ENCODE results near the gene STAT3. TPM values are rescaled to one million over a fixed set of nuclear protein-coding genes. Genes with fewer than 3 reads are reported as not detected.

STAT3 gene
- total RNA-seq, 3 donors from 2014 or later (not counting 1 experiment from before 2014, with no cell fraction given) = 190 to 246 (median 206) TPM

DNA sequence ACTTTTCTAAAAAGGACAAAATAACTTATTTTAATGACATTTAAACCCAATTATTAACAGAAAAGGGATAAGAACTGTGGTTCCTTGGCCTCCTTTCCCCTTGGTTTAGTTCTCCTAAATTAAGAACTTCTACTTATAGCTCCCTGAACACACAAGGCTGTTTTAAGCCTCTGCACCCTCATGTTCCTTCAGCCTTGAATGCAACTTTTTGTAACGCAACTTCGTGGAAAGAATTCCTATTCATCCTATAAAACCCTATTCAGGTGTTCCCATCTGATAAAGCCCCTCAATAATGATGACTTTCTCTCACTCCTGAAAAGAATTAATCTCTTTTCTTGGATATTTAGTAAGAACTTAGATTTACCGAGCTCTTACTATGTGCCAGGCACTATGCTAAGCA lies 6.3 kb downstream of the STAT3 start:
- TF ChIP-seq CTCF (IDR thresholded peaks at IDR 0.05) = no peak
- Histone ChIP-seq H3K9me3 (ENCODE audit: control insufficient read depth, insufficient read depth, low read length) (no peaks in the 10 kb centered on the region), H3K27me3 (ENCODE audit: control insufficient read depth, insufficient read depth, low read length) (no peaks in the 10 kb centered on the region), H3K4me1 (ENCODE audit: control insufficient read depth, insufficient read depth, low read length) (peaks cover 24% of the 10 kb centered on the region), H3K4me3 (ENCODE audit: low read length) (no peak overlapping the region), H3K36me3 (ENCODE audit: control insufficient read depth, insufficient read depth, low read length) (peaks cover 2% of the 10 kb centered on the region), H3K27ac (ENCODE audit: low read length) (no peak overlapping the region)
- WGBS (ENCODE audit: insufficient coverage) = 83% methylated on average over 3 of the region's 3 CpGs
- intact Hi-C loops (cut with micrococcal nuclease) = no loop called here
- Mint-ChIP-seq H3K27ac (peak overlapping the region; percentile 21 to 25), H3K9me3 (no peaks in the 10 kb centered on the region), H3K36me3 (no peaks in the 10 kb centered on the region), H3K4me1 (peaks cover 54 to 57% of the 10 kb centered on the region in 2 donors), H3K4me3 (no peak overlapping the region), H3K27me3 (ENCODE audit: low read depth in 2 of 2) (no peaks in the 10 kb centered on the region)
- ATAC-seq (no peak), DNase-seq (no peak)

GRCh38 chr17:42380935-42381334 lies 7.3 kb downstream of the STAT3 start:
- intact Hi-C loops (cut with micrococcal nuclease) = no loop called here
- no peak overlapping the region for H3K27ac ChIP-seq (ENCODE audit: low read length)
- TF ChIP-seq CTCF (IDR thresholded peaks at IDR 0.05) = no peak
- peaks cover 2% of the 10 kb centered on the region for H3K36me3 ChIP-seq (ENCODE audit: control insufficient read depth, insufficient read depth, low read length)
- Mint-ChIP-seq H3K4me1 (peaks cover 44 to 50% of the 10 kb centered on the region in 2 donors), H3K4me3 (no peak overlapping the region), H3K27ac (peak overlapping the region in 1 of 2 donors; percentile 42), H3K27me3 (ENCODE audit: low read depth in 2 of 2) (no peaks in the 10 kb centered on the region), H3K36me3 (no peaks in the 10 kb centered on the region), H3K9me3 (no peaks in the 10 kb centered on the region)
- H3K27me3 ChIP-seq (ENCODE audit: control insufficient read depth, insufficient read depth, low read length) = no peaks in the 10 kb centered on the region
- DNase-seq (no peak), ATAC-seq (no peak)
- no peak overlapping the region for H3K4me3 ChIP-seq (ENCODE audit: low read length)
- WGBS (ENCODE audit: insufficient coverage) = 92% methylated on average over 3 of the region's 3 CpGs
- H3K4me1 ChIP-seq (ENCODE audit: control insufficient read depth, insufficient read depth, low read length) = peaks cover 17% of the 10 kb centered on the region
- no peaks in the 10 kb centered on the region for H3K9me3 ChIP-seq (ENCODE audit: control insufficient read depth, insufficient read depth, low read length)

DNA sequence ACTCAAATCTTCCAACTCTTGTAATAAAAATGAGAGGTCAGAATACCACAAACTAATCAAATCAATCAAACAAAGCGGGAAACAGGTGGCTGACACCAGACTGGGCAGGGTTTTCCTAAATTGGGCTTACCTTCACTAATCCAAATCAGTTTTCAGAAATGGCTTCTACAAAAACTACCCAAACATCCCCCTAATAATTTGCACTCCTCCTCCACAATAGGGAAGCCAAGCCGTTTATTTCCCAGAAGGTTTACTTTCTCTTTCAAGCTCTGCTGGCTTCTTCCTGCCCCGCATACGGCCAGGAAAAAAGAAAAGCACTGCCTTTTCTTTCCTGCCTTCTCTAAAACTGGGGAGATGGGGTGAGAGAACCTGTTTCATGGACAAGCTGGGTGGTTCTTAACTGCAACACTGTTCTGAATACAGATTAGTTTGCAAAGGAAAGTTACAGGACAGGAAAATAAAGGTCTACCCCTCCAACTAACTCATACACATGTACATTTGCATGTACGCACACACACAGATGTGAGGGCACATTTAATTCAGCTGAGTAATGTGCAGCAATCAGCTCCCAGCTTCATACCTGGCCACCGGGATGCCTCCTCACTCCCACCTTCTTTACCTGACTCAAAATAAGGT lies 9.2 kb downstream of the STAT3 start:
- intact Hi-C loops (cut with micrococcal nuclease) = no loop called here
- Histone ChIP-seq H3K4me1 (ENCODE audit: control insufficient read depth, insufficient read depth, low read length) (peaks cover 15% of the 10 kb centered on the region), H3K4me3 (ENCODE audit: low read length) (no peak overlapping the region), H3K9me3 (ENCODE audit: control insufficient read depth, insufficient read depth, low read length) (no peaks in the 10 kb centered on the region), H3K27me3 (ENCODE audit: control insufficient read depth, insufficient read depth, low read length) (no peaks in the 10 kb centered on the region), H3K36me3 (ENCODE audit: control insufficient read depth, insufficient read depth, low read length) (peaks cover 2% of the 10 kb centered on the region), H3K27ac (ENCODE audit: low read length) (peak overlapping the region; percentile 40)
- H3K4me1 Mint-ChIP-seq = peaks cover 47 to 57% of the 10 kb centered on the region in 2 donors
- DNase-seq (peak in 1 of 2 donors; percentile 40), ATAC-seq (peak; percentile 58 to 76 (median 60))
- peak overlapping the region; percentile 72 to 73 for H3K27ac Mint-ChIP-seq
- H3K27me3 Mint-ChIP-seq (ENCODE audit: low read depth in 2 of 2) = no peaks in the 10 kb centered on the region
- H3K36me3 Mint-ChIP-seq = no peaks in the 10 kb centered on the region
- H3K9me3 Mint-ChIP-seq = no peaks in the 10 kb centered on the region
- no peak for TF ChIP-seq CTCF (IDR thresholded peaks at IDR 0.05)
- 7% methylated on average over 6 of the region's 6 CpGs for WGBS (ENCODE audit: insufficient coverage)
- H3K4me3 Mint-ChIP-seq = peak overlapping the region; percentile 83
